GM12892 (cell line): ENCODE results near the gene FBXO21.

ENCODE experiments used
- POLR2A ChIP-seq: IDR thresholded peaks from 2 replicates; pipeline ENCODE4 v1.6.1; 2011; ENCODE audit warnings: low read depth, low read length, control low read depth
- POLR2AphosphoS5 ChIP-seq: IDR thresholded peaks from 2 replicates; pipeline ENCODE4 v1.6.1; 2011; ENCODE audit warnings: low read depth, low read length, control low read depth
- TAF1 ChIP-seq: IDR thresholded peaks from 2 replicates; pipeline ENCODE4 v1.6.1; 2011; ENCODE audit warnings: low read depth, mild to moderate bottlenecking, control low read depth, low read length, borderline replicate concordance

- TF ChIP-seq POLR2A (no peak), POLR2AphosphoS5 (no peak), TAF1 (no peak)
Observed at GRCh38 chr12:117208811-117209455, 18.7 kb upstream of the FBXO21 start.
